Naive thymus-derived CD8-positive, alpha-beta T cell (primary cell): Measurements from ENCODE around the gene WDR75. TPM values are rescaled to one million over a fixed set of nuclear protein-coding genes. Genes with fewer than 3 reads are reported as not detected.

Experiments used
- ATAC-seq, 2 donors: fragments of 150-1000 bp; cut with Tn5 transposase in 1 of 2; sonication (Bioruptor Pico), chemical (Tn5 transposase) in 1 of 2; 1 replicate in 1 of 2; 2 replicates in 1 of 2; pipeline ENCODE4 v1.10.0; 2021; ENCODE audit warnings: mild to moderate bottlenecking in 2 of 2, moderate library complexity in 2 of 2
- POLR2A ChIA-PET: fragments of 350-600 bp; sonication (Branson Sonifier 250); formaldehyde crosslinking; loops from one replicate; lab custom pipeline; 2021; ENCODE audit warnings: antibody characterized with exemption; lab: Charles Lee
- DNase-seq, 10 donors: peaks; one replicate each; pipeline versions ENCODE4 v3.0.0 to v3.0.0-alpha.2; 2020 to 2022
- H3K27ac Mint-ChIP-seq, 10 donors: one replicate each; pipeline ENCODE4 v1.8.0; 2020 to 2022; ENCODE audit warnings: mild to moderate bottlenecking in 10 of 10, mixed read lengths in 10 of 10, moderate library complexity in 4 of 10, inconsistent platforms in 1 of 10
- H3K27me3 Mint-ChIP-seq, 5 donors: one replicate each; pipeline ENCODE4 v1.8.0; 2021 to 2022; ENCODE audit warnings: mixed read lengths in 5 of 5
- H3K36me3 Mint-ChIP-seq, 3 donors: one replicate each; pipeline ENCODE4 v1.8.0; 2020 to 2022; ENCODE audit warnings: mixed read lengths in 3 of 3, mild to moderate bottlenecking in 2 of 3, inconsistent platforms in 1 of 3
- H3K4me1 Mint-ChIP-seq, 4 donors: one replicate each; pipeline ENCODE4 v1.8.0; 2021 to 2022; ENCODE audit warnings: mixed read lengths in 4 of 4
- H3K4me3 Mint-ChIP-seq, 10 donors: one replicate each; pipeline ENCODE4 v1.8.0; 2020 to 2022; ENCODE audit warnings: mild to moderate bottlenecking in 10 of 10, mixed read lengths in 10 of 10, moderate library complexity in 6 of 10, inconsistent platforms in 1 of 10
- H3K9me3 Mint-ChIP-seq, 9 donors: one replicate each; pipeline ENCODE4 v1.8.0; 2020 to 2022; ENCODE audit warnings: mixed read lengths in 9 of 9, mild to moderate bottlenecking in 3 of 9, inconsistent platforms in 1 of 9, moderate library complexity in 1 of 9
- polyA plus RNA-seq, 3 donors: library from polyadenylated mRNA; unstranded; fragments of 300-500 nt; fragmentation: Illumina TruSeq; gene quantifications; one replicate each; pipeline ENCODE4 v1.2.3, GENCODE V29; 2021
- total RNA-seq, 8 experiments: library from RNA in 2 of 8; stranded (reverse) in 2 of 8; gene quantifications; one replicate each; pipeline ENCODE4 v1.2.3 and lab custom pipeline; 2021 to 2026

WDR75 gene
- total RNA-seq (10 to 100 TPM; 64.1 to 67.4 TPM), polyA plus RNA-seq (10 to 100 TPM in 1 of 3 donors, 1 to 10 TPM in 2; 8.3 to 17.5 (median 9.5) TPM), total RNA-seq (lab: John Stamatoyannopoulos, UW) (85.7 to 411 (median 98.7) reads per million in 6 experiments)

GRCh38 chr2:189440947-189441708 lies at the start of gene WDR75:
Gene WDR75 (plus strand): TSS chr2:189441474. CDS start chr2:189441493, 19 bp downstream.
- Mint-ChIP-seq H3K27ac (peak within 1 kb of the TSS in 9 of 10 donors; percentile 99 to 100 (median 100)), H3K9me3 (no peaks in the 10 kb centered on the region), H3K27me3 (no peaks in the 10 kb centered on the region), H3K4me3 (peak within 1 kb of the TSS in 4 of 10 donors; percentile 97 to 100 (median 100)), H3K36me3 (peaks cover 0 to 2% (median 2%) of the 10 kb centered on the region in 3 donors), H3K4me1 (peaks cover 0 to 19% (median 11%) of the 10 kb centered on the region in 4 donors)
- ATAC-seq, result peak; percentile 93
- DNase-seq, result peak; percentile 76 to 97 (median 90)
- POLR2A ChIA-PET, result interaction anchor here (0.6 to 2.4 kb wide), 10 partner anchors 17 to 322 kb away, joined by 3 to 17 read pairs (median 4); partner anchors contain the start of genes ANKAR, OSGEPL1 and SLC40A1

GRCh38 chr2:189393440-189394111 lies 47.7 kb upstream of the WDR75 start:
- no peak for ATAC-seq
- POLR2A ChIA-PET, result no interaction called here
- DNase-seq, result no peak
- H3K27me3 Mint-ChIP-seq, result no peaks in the 10 kb centered on the region
- H3K9me3 Mint-ChIP-seq, result peaks cover 0 to 15% (median 4%) of the 10 kb centered on the region in 9 donors
- H3K4me1 Mint-ChIP-seq, result peaks cover 0 to 3% (median 0%) of the 10 kb centered on the region in 4 donors
- H3K27ac Mint-ChIP-seq, result no peak overlapping the region
- H3K4me3 Mint-ChIP-seq, result no peak overlapping the region
- H3K36me3 Mint-ChIP-seq, result peaks cover 0 to 11% (median 0%) of the 10 kb centered on the region in 3 donors

- DNase-seq (no peak), ATAC-seq (no peak)
- Mint-ChIP-seq H3K36me3 (peaks cover 0 to 12% (median 0%) of the 10 kb centered on the region in 3 donors), H3K27ac (no peak overlapping the region), H3K4me1 (peaks cover 0 to 3% (median 0%) of the 10 kb centered on the region in 4 donors), H3K9me3 (peaks cover 0 to 18% (median 4%) of the 10 kb centered on the region in 9 donors), H3K4me3 (no peak overlapping the region), H3K27me3 (no peaks in the 10 kb centered on the region)
- POLR2A ChIA-PET, result no interaction called here
Measured at GRCh38 chr2:189394525-189394924, 46.7 kb upstream of the WDR75 start.

- peaks cover 0 to 8% (median 5%) of the 10 kb centered on the region in 3 donors for H3K36me3 Mint-ChIP-seq
- no peak overlapping the region for H3K27ac Mint-ChIP-seq
- no peaks in the 10 kb centered on the region for H3K27me3 Mint-ChIP-seq
- ATAC-seq (no peak), DNase-seq (no peak)
- H3K9me3 Mint-ChIP-seq, result peaks cover 0 to 9% (median 4%) of the 10 kb centered on the region in 9 donors
- H3K4me3 Mint-ChIP-seq, result no peak overlapping the region
- POLR2A ChIA-PET, result interaction anchor here (0.9 kb wide), 1 partner anchor 317 kb away, joined by 3 read pairs; no protein-coding TSS in a partner anchor
- H3K4me1 Mint-ChIP-seq, result peaks cover 0 to 9% (median 8%) of the 10 kb centered on the region in 4 donors
Measured at GRCh38 chr2:189402932-189403331, 38.3 kb upstream of the WDR75 start.

GRCh38 chr2:189406586-189407233 lies 34.6 kb upstream of the WDR75 start:
- peaks cover 0 to 13% (median 9%) of the 10 kb centered on the region in 4 donors for H3K4me1 Mint-ChIP-seq
- POLR2A ChIA-PET, result no interaction called here
- DNase-seq (no peak), ATAC-seq (no peak)
- no peak overlapping the region for H3K4me3 Mint-ChIP-seq
- H3K36me3 Mint-ChIP-seq, result peaks cover 0 to 5% (median 0%) of the 10 kb centered on the region in 3 donors
- H3K27me3 Mint-ChIP-seq, result no peaks in the 10 kb centered on the region
- H3K27ac Mint-ChIP-seq, result no peak overlapping the region
- no peaks in the 10 kb centered on the region for H3K9me3 Mint-ChIP-seq

GRCh38 chr2:189407281-189408209 lies 33.7 kb upstream of the WDR75 start:
- POLR2A ChIA-PET, result no interaction called here
- H3K4me3 Mint-ChIP-seq, result peak overlapping the region in 3 of 10 donors; percentile 11 to 33 (median 24)
- H3K27me3 Mint-ChIP-seq, result no peaks in the 10 kb centered on the region
- DNase-seq (no peak), ATAC-seq (no peak)
- H3K36me3 Mint-ChIP-seq, result peaks cover 0 to 3% (median 0%) of the 10 kb centered on the region in 3 donors
- peaks cover 2 to 14% (median 9%) of the 10 kb centered on the region in 4 donors for H3K4me1 Mint-ChIP-seq
- no peaks in the 10 kb centered on the region for H3K9me3 Mint-ChIP-seq
- peak overlapping the region in 1 of 10 donors; percentile 8 for H3K27ac Mint-ChIP-seq

GRCh38 chr2:189408294-189408693 lies 33.0 kb upstream of the WDR75 start:
- POLR2A ChIA-PET, result no interaction called here
- Mint-ChIP-seq H3K4me3 (peak overlapping the region in 1 of 10 donors; percentile 24), H3K4me1 (peaks cover 2 to 14% (median 9%) of the 10 kb centered on the region in 4 donors), H3K27me3 (no peaks in the 10 kb centered on the region), H3K27ac (no peak overlapping the region), H3K9me3 (no peaks in the 10 kb centered on the region), H3K36me3 (peaks cover 0 to 3% (median 0%) of the 10 kb centered on the region in 3 donors)
- no peak for ATAC-seq
- no peak for DNase-seq

GRCh38 chr2:189409131-189409530 lies 32.1 kb upstream of the WDR75 start:
- H3K27me3 Mint-ChIP-seq, result no peaks in the 10 kb centered on the region
- H3K9me3 Mint-ChIP-seq, result no peaks in the 10 kb centered on the region
- no peak for DNase-seq
- no peak for ATAC-seq
- POLR2A ChIA-PET, result no interaction called here
- H3K4me3 Mint-ChIP-seq, result no peak overlapping the region
- peaks cover 2 to 14% (median 9%) of the 10 kb centered on the region in 4 donors for H3K4me1 Mint-ChIP-seq
- peaks cover 0 to 3% (median 0%) of the 10 kb centered on the region in 3 donors for H3K36me3 Mint-ChIP-seq
- no peak overlapping the region for H3K27ac Mint-ChIP-seq

GRCh38 chr2:189409647-189410046 lies 31.6 kb upstream of the WDR75 start:
- H3K4me1 Mint-ChIP-seq, result peaks cover 2 to 14% (median 9%) of the 10 kb centered on the region in 4 donors
- H3K36me3 Mint-ChIP-seq, result no peaks in the 10 kb centered on the region
- H3K9me3 Mint-ChIP-seq, result no peaks in the 10 kb centered on the region
- H3K27me3 Mint-ChIP-seq, result no peaks in the 10 kb centered on the region
- POLR2A ChIA-PET, result no interaction called here
- ATAC-seq, result no peak
- H3K27ac Mint-ChIP-seq, result no peak overlapping the region
- DNase-seq, result no peak
- no peak overlapping the region for H3K4me3 Mint-ChIP-seq

GRCh38 chr2:189411860-189412259 lies 29.4 kb upstream of the WDR75 start:
- H3K27me3 Mint-ChIP-seq, result no peaks in the 10 kb centered on the region
- H3K36me3 Mint-ChIP-seq, result no peaks in the 10 kb centered on the region
- H3K4me3 Mint-ChIP-seq, result no peak overlapping the region
- no peak overlapping the region for H3K27ac Mint-ChIP-seq
- DNase-seq, result no peak
- POLR2A ChIA-PET, result no interaction called here
- peaks cover 2 to 14% (median 9%) of the 10 kb centered on the region in 4 donors for H3K4me1 Mint-ChIP-seq
- no peak for ATAC-seq
- H3K9me3 Mint-ChIP-seq, result no peaks in the 10 kb centered on the region

- ATAC-seq, result no peak
- Mint-ChIP-seq H3K9me3 (no peaks in the 10 kb centered on the region), H3K36me3 (no peaks in the 10 kb centered on the region), H3K27ac (no peak overlapping the region), H3K4me1 (peaks cover 2 to 10% (median 6%) of the 10 kb centered on the region in 4 donors), H3K27me3 (no peaks in the 10 kb centered on the region), H3K4me3 (no peak overlapping the region)
- DNase-seq, result peak; percentile 9 to 65 (median 41)
- POLR2A ChIA-PET, result no interaction called here
Measured at GRCh38 chr2:189412330-189412953, 28.8 kb upstream of the WDR75 start.
